H1 (cell line): ENCODE results near the gene NR2C2. TPM values are rescaled to one million over a fixed set of nuclear protein-coding genes. Genes with fewer than 3 reads are reported as not detected.

ENCODE experiments used
- CTCF ChIA-PET: fragments of 300-600 bp; sonication (Branson Sonifier 250); formaldehyde crosslinking; loops from one replicate; lab custom pipeline; 2021; ENCODE audit not compliant: partially characterized antibody; lab: Charles Lee
- POLR2A ChIA-PET: fragments of 300-600 bp; sonication (Branson Sonifier 250); formaldehyde crosslinking; loops from one replicate; lab custom pipeline; 2021; ENCODE audit warnings: inconsistent platforms; ENCODE audit not compliant: partially characterized antibody; lab: Charles Lee
- DNase-seq, 2 experiments: peaks; one replicate each; pipeline versions ENCODE4 v3.0.0 to v3.0.0-alpha.2; 2010 to 2022; ENCODE audit warnings: low spot score in 2 of 2, low read depth in 1 of 2, mixed read lengths in 1 of 2
- FAIRE-seq: peaks from 2 replicates; lab custom pipeline; 2011; peaks lifted over from hg19 to GRCh38; lab: Jason Lieb, UNC
- H2AFZ ChIP-seq: 2 replicates; pipeline ENCODE4 v1.8.1; 2012; ENCODE audit warnings: low read length, inconsistent platforms
- H2AK5ac ChIP-seq: 2 replicates; pipeline ENCODE4 v1.6.1; 2013; ENCODE audit warnings: low read depth, low read length
- H2BK120ac ChIP-seq: replicated peaks from 2 replicates; pipeline ENCODE3; 2013; ENCODE audit warnings: low read depth, low read length, inconsistent platforms
- H2BK12ac ChIP-seq: 2 replicates; pipeline ENCODE4 v1.6.1; 2013; ENCODE audit warnings: low read depth, low read length
- H2BK15ac ChIP-seq: 2 replicates; pipeline ENCODE4 v1.6.1; 2013; ENCODE audit warnings: low read length
- H2BK20ac ChIP-seq: 2 replicates; pipeline ENCODE4 v1.6.1; 2013; ENCODE audit warnings: low read length
- H2BK5ac ChIP-seq: 2 replicates; pipeline ENCODE4 v1.6.1; 2013; ENCODE audit warnings: low read depth, low read length
- H3K14ac ChIP-seq: 2 replicates; pipeline ENCODE4 v1.6.1; 2013; ENCODE audit warnings: inconsistent platforms; ENCODE audit not compliant: insufficient read length
- H3K18ac ChIP-seq: 2 replicates; pipeline ENCODE4 v1.6.1; 2013; ENCODE audit warnings: low read length; ENCODE audit errors: extremely low read depth
- H3K23ac ChIP-seq: 2 replicates; pipeline ENCODE4 v1.6.1; 2013; ENCODE audit warnings: inconsistent platforms; ENCODE audit not compliant: insufficient read length
- H3K23me2 ChIP-seq: 2 replicates; pipeline ENCODE4 v1.6.1; 2013; ENCODE audit warnings: low read depth, low read length
- H3K27ac ChIP-seq: 2 replicates; pipeline ENCODE4 v1.6.1; 2011; ENCODE audit warnings: low read depth, low read length, inconsistent platforms
- H3K27me3 ChIP-seq, 4 experiments: replicated peaks in 1 of 4; 1 replicate in 1 of 4; 2 replicates in 3 of 4; pipeline versions ENCODE4 v1.6.1 to v1.8.1; 2011 to 2013; ENCODE audit warnings: low read length in 3 of 4, mild to moderate bottlenecking in 3 of 4, inconsistent platforms in 2 of 4, mixed read lengths in 2 of 4, moderate library complexity in 1 of 4; ENCODE audit not compliant: control insufficient read depth in 3 of 4, insufficient read depth in 3 of 4; ENCODE audit errors: extremely low read depth in 1 of 4
- H3K36me3 ChIP-seq, 4 experiments: 2 replicates each; pipeline versions ENCODE4 v1.6.1 to v1.8.1; 2011 to 2013; ENCODE audit warnings: mild to moderate bottlenecking in 4 of 4, low read length in 3 of 4, moderate library complexity in 2 of 4, control low read depth in 1 of 4, inconsistent platforms in 1 of 4; ENCODE audit not compliant: insufficient read depth in 4 of 4, control insufficient read depth in 2 of 4
- H3K4ac ChIP-seq: replicated peaks from 2 replicates; pipeline ENCODE3; 2013; ENCODE audit warnings: low read length, low read depth, mixed read lengths, inconsistent platforms; ENCODE audit not compliant: insufficient read length
- H3K4me1 ChIP-seq, 4 experiments: replicated peaks in 1 of 4; 1 replicate in 1 of 4; 2 replicates in 3 of 4; pipeline versions ENCODE4 v1.6.1 to v1.8.1; 2011 to 2013; ENCODE audit warnings: low read length in 3 of 4, inconsistent platforms in 2 of 4, mixed read lengths in 1 of 4; ENCODE audit not compliant: insufficient read depth in 4 of 4, control insufficient read depth in 3 of 4
- H3K4me2 ChIP-seq, 2 experiments: 2 replicates each; pipeline versions ENCODE4 v1.6.1 to v1.8.1; 2011 to 2013; ENCODE audit warnings: low read depth in 2 of 2, low read length in 2 of 2, control low read depth in 1 of 2, inconsistent platforms in 1 of 2, mild to moderate bottlenecking in 1 of 2; ENCODE audit not compliant: insufficient read depth in 1 of 2
- H3K4me3 ChIP-seq, 4 experiments: fragments of 200-600, 300-600 bp in 1 of 4; sonication (generic), shearing (Covaris generic), sonication (Bioruptor Twin) in 1 of 4; 2 replicates each; pipeline versions ENCODE4 v1.5.1 to v1.8.1; 2011 to 2016; ENCODE audit warnings: low read length in 4 of 4, low read depth in 3 of 4, control low read depth in 2 of 4, inconsistent platforms in 2 of 4, mild to moderate bottlenecking in 2 of 4, mixed read lengths in 1 of 4, moderate library complexity in 1 of 4; ENCODE audit not compliant: insufficient read depth in 2 of 4; ENCODE audit errors: extremely low read depth in 1 of 4
- H3K56ac ChIP-seq: replicated peaks from 2 replicates; pipeline ENCODE3; 2013; ENCODE audit warnings: low read depth, mild to moderate bottlenecking, mixed read lengths, low read length, inconsistent platforms; ENCODE audit not compliant: insufficient read length
- H3K79me1 ChIP-seq: 2 replicates; pipeline ENCODE4 v1.6.1; 2013; ENCODE audit warnings: low read depth, low read length, control low read depth
- H3K79me2 ChIP-seq, 2 experiments: 2 replicates each; pipeline versions ENCODE4 v1.6.1 to v1.8.1; 2012 to 2013; ENCODE audit warnings: low read length in 2 of 2, mild to moderate bottlenecking in 2 of 2, inconsistent platforms in 1 of 2; ENCODE audit not compliant: insufficient read depth in 2 of 2, control insufficient read depth in 1 of 2
- H3K9ac ChIP-seq, 4 experiments: replicated peaks in 1 of 4; 1 replicate in 1 of 4; 2 replicates in 3 of 4; pipeline versions ENCODE4 v1.6.1 to v1.8.1; 2011 to 2013; ENCODE audit warnings: low read depth in 3 of 4, low read length in 3 of 4, control low read depth in 2 of 4, mild to moderate bottlenecking in 2 of 4, moderate library complexity in 2 of 4, inconsistent platforms in 1 of 4; ENCODE audit errors: extremely low read depth in 1 of 4
- H3K9me3 ChIP-seq, 2 experiments: 2 replicates each; pipeline versions ENCODE4 v1.6.1 to v1.8.1; 2012 to 2013; ENCODE audit warnings: mild to moderate bottlenecking in 2 of 2, moderate library complexity in 2 of 2, control low read depth in 1 of 2, inconsistent platforms in 1 of 2, low read depth in 1 of 2, low read length in 1 of 2, mixed read lengths in 1 of 2; ENCODE audit not compliant: insufficient read depth in 2 of 2
- H4K20me1 ChIP-seq, 2 experiments: replicated peaks in 1 of 2; 2 replicates each; pipeline versions ENCODE3 to v1.8.1; 2011 to 2013; ENCODE audit warnings: inconsistent platforms in 2 of 2, low read length in 2 of 2, mild to moderate bottlenecking in 1 of 2; ENCODE audit not compliant: insufficient read depth in 2 of 2, control insufficient read depth in 1 of 2
- H4K5ac ChIP-seq: 2 replicates; pipeline ENCODE4 v1.6.1; 2013; ENCODE audit warnings: low read length, low read depth, mixed read lengths, inconsistent platforms; ENCODE audit not compliant: insufficient read length
- H4K8ac ChIP-seq: 2 replicates; pipeline ENCODE4 v1.8.0; 2013; ENCODE audit warnings: mild to moderate bottlenecking, moderate library complexity, low read length, inconsistent platforms; ENCODE audit not compliant: insufficient read depth; ENCODE audit errors: extremely low read depth
- H4K91ac ChIP-seq: replicated peaks from 2 replicates; pipeline ENCODE3; 2013; ENCODE audit warnings: low read length, mixed read lengths, inconsistent platforms; ENCODE audit not compliant: insufficient read length
- BACH1 ChIP-seq: IDR thresholded peaks from 2 replicates; pipeline ENCODE4 v1.6.1; 2012; ENCODE audit warnings: low read length, improper control_type of control experiment
- BCL11A ChIP-seq, 2 experiments: IDR thresholded peaks; one replicate each; pipeline ENCODE4 v1.6.1; 2011; ENCODE audit warnings: low read depth in 2 of 2, low read length in 2 of 2, mild to moderate bottlenecking in 2 of 2
- CTBP2 ChIP-seq: IDR thresholded peaks from 2 replicates; pipeline ENCODE4 v1.7.0; 2011; ENCODE audit warnings: borderline replicate concordance, mild to moderate bottlenecking, moderate library complexity, mixed read lengths, low read length; ENCODE audit not compliant: insufficient read depth, insufficient read length
- KDM1A ChIP-seq: fragments of 200-600, 300-600 bp; sonication (generic); IDR thresholded peaks from 2 replicates; pipeline ENCODE4 v1.7.1; 2016; ENCODE audit warnings: mild to moderate bottlenecking, low read length, borderline replicate concordance
- MAFK ChIP-seq: IDR thresholded peaks from 2 replicates; pipeline ENCODE4 v1.6.1; 2012; ENCODE audit warnings: low read depth, mild to moderate bottlenecking, improper control_type of control experiment, low read length
- POLR2AphosphoS5 ChIP-seq: IDR thresholded peaks from 2 replicates; pipeline ENCODE4 v1.6.1; 2011; ENCODE audit warnings: low read depth, low read length
- SP1 ChIP-seq: IDR thresholded peaks from 2 replicates; pipeline ENCODE4 v1.6.1; 2011; ENCODE audit warnings: low read depth, low read length
- SP2 ChIP-seq: IDR thresholded peaks from 2 replicates; pipeline ENCODE4 v1.6.1; 2012; ENCODE audit warnings: mild to moderate bottlenecking, low read length, inconsistent platforms
- SRF ChIP-seq: IDR thresholded peaks from 2 replicates; pipeline ENCODE4 v1.6.1; 2011; ENCODE audit warnings: mild to moderate bottlenecking, low read depth, low read length, moderate library complexity
- YY1 ChIP-seq: IDR thresholded peaks from 2 replicates; pipeline ENCODE4 v1.6.1; 2011; ENCODE audit warnings: low read depth, mild to moderate bottlenecking, low read length
- ZNF274 ChIP-seq: IDR thresholded peaks from 2 replicates; pipeline ENCODE4 v1.7.0; 2012; ENCODE audit warnings: low read length, borderline replicate concordance; ENCODE audit errors: extremely low read depth
- WGBS, 2 experiments: shearing (Covaris generic) in 1 of 2; methylation state at CpG; one replicate each; pipeline versions ENCODE4 v1.1.6 to v1.1.7; 2013 to 2015; ENCODE audit warnings: low lambda C conversion rate in 2 of 2, mixed read lengths in 2 of 2, inconsistent platforms in 1 of 2, low coverage in 1 of 2, missing lambda C conversion rate in 1 of 2; ENCODE audit not compliant: insufficient replicate concordance in 2 of 2, insufficient coverage in 1 of 2, insufficient read length in 1 of 2; ENCODE audit errors: extremely low coverage in 1 of 2, missing lambda C conversion rate in 1 of 2; 5-methylcytosine and 5-hydroxymethylcytosine counted together
- polyA plus RNA-seq, 7 experiments: library from polyadenylated mRNA; depleted of rRNA in 3 of 7; stranded (reverse) in 5 of 7; unstranded in 2 of 7; fragments of >200 nt in 5 of 7; fragments of 200-250 nt in 2 of 7; gene quantifications; 1 replicate in 5 of 7; 2 replicates in 1 of 7; 4 replicates in 1 of 7; pipeline versions ENCODE4 v1.2.1 to v1.2.3, GENCODE V29; 2011 to 2013; ENCODE audit warnings: missing spikeins in 2 of 7, mixed read lengths in 2 of 7
- total RNA-seq: library from RNA; stranded (reverse); fragmentation: NEBNext Ultra II Directional; extraction: Animal tissue kit (Norgen Biotek cat#: 25700); gene quantifications from 2 replicates; pipeline ENCODE4 v1.2.1, GENCODE V29; 2021
- TF ChIP-seq, protein P1 (sequence below), 3 experiments: IDR thresholded peaks; 1 replicate in 2 of 3; 2 replicates in 1 of 3; pipeline versions ENCODE4 v1.5.1 to v1.6.1; 2011; ENCODE audit warnings: low read length in 3 of 3, mild to moderate bottlenecking in 3 of 3, inconsistent platforms in 2 of 3, low read depth in 1 of 3, moderate library complexity in 1 of 3; ENCODE audit not compliant: insufficient read depth in 1 of 3; ENCODE audit errors: control extremely low read depth in 1 of 3

Gene NR2C2
- total and polyA plus RNA-seq, 2 of the 8 experiments (the other 6 are each of a cell fraction or from before 2014, with no cell fraction given): 16.6 to 44.4 TPM

DNA sequence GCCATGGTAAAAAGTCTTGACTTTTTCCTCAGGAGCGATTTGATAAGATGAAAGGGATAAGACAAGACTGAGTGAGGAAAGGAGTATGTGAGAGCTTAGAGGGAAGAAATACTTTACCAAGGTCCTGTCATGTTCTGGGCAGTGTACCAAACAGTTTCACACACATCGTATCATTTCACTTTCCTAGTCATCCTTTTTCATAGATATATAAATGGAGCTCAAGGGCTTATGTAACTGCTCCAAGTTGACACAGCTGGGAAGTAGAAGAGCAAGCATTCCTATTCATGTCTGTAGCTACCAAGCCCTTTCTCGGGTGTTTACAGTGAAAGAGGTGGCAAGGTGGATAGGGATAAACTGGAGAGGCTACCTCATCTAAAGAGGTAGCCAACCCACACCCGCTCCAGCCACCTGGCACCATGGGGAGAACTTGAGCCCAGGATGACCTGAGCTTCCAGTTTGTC lies 60.3 kb downstream of the NR2C2 start:
- no peak overlapping the region for H3K9ac ChIP-seq
- peaks cover 0 to 5% of the 10 kb centered on the region in 2 experiments; a peak in 1 of 4 replicates for H3K79me2 ChIP-seq
- H4K8ac ChIP-seq: no peak overlapping the region
- no peak overlapping the region for H3K4me2 ChIP-seq
- H3K23ac ChIP-seq: no peak overlapping the region
- no peak overlapping the region for H3K56ac ChIP-seq
- no peaks in the 10 kb centered on the region for H3K27me3 ChIP-seq
- peaks cover 2 to 18% (median 4%) of the 10 kb centered on the region in 4 experiments; a peak in 6 of 8 replicates for H3K36me3 ChIP-seq
- no peak overlapping the region for H2AFZ ChIP-seq
- H3K18ac ChIP-seq: no peak overlapping the region
- no peaks in the 10 kb centered on the region for H3K9me3 ChIP-seq
- no peak overlapping the region for H2BK120ac ChIP-seq
- CTCF ChIA-PET: interaction anchor here (1.2 to 1.4 kb wide), 3 partner anchors 9 to 86 kb away, joined by 3 to 4 read pairs (median 3); no protein-coding TSS in a partner anchor
- no peak overlapping the region for H2BK12ac ChIP-seq
- FAIRE-seq (no peak), DNase-seq (no peak)
- H3K23me2 ChIP-seq: no peaks in the 10 kb centered on the region
- no peak overlapping the region for H4K91ac ChIP-seq
- H3K27ac ChIP-seq: no peak overlapping the region
- H3K14ac ChIP-seq: no peak overlapping the region
- no peak overlapping the region for H4K5ac ChIP-seq
- WGBS, 2 experiments: 91% methylated on average over 4 of the region's 4 CpGs; no CpG with 5 or more reads in 1 of the 2 experiments
- no peak overlapping the region for H2BK5ac ChIP-seq
- H3K4me1 ChIP-seq: 0 out of 7 replicates have a peak, but pooled peaks cover 0 to 2% (median 0%) of the 10 kb centered on the region in 4 experiments
- H3K4me3 ChIP-seq: no peak overlapping the region
- H3K79me1 ChIP-seq: peaks cover 6% of the 10 kb centered on the region; the same call in 1 of the 2 replicates
- H2BK15ac ChIP-seq: no peak overlapping the region
- POLR2A ChIA-PET: interaction anchor here (0.8 kb wide), 1 partner anchor 22 kb away, joined by 3 read pairs; no protein-coding TSS in a partner anchor
- H2BK20ac ChIP-seq: no peak overlapping the region
- no peak overlapping the region for H2AK5ac ChIP-seq
- H4K20me1 ChIP-seq: peaks cover 3 to 16% of the 10 kb centered on the region in 2 experiments
- no peak overlapping the region for H3K4ac ChIP-seq
- TF ChIP-seq SRF (no peak), SP1 (no peak), CTBP2 (no peak), YY1 (no peak), BACH1 (no peak), KDM1A (no peak), BCL11A (IDR thresholded peaks at IDR 0.05; ENCODE audit: low read depth in 2 of 2, low read length in 2 of 2) (no peak), POLR2AphosphoS5 (no peak), ZNF274 (no peak), SP2 (no peak), MAFK (no peak)
- TF ChIP-seq, protein P1, sequence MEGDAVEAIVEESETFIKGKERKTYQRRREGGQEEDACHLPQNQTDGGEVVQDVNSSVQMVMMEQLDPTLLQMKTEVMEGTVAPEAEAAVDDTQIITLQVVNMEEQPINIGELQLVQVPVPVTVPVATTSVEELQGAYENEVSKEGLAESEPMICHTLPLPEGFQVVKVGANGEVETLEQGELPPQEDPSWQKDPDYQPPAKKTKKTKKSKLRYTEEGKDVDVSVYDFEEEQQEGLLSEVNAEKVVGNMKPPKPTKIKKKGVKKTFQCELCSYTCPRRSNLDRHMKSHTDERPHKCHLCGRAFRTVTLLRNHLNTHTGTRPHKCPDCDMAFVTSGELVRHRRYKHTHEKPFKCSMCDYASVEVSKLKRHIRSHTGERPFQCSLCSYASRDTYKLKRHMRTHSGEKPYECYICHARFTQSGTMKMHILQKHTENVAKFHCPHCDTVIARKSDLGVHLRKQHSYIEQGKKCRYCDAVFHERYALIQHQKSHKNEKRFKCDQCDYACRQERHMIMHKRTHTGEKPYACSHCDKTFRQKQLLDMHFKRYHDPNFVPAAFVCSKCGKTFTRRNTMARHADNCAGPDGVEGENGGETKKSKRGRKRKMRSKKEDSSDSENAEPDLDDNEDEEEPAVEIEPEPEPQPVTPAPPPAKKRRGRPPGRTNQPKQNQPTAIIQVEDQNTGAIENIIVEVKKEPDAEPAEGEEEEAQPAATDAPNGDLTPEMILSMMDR (IDR thresholded peaks at IDR 0.05; ENCODE audit: control extremely low read depth in 1 of 3, insufficient read depth in 1 of 3, low read depth in 1 of 3, low read length in 3 of 3): no peak
